Lower lobe of right lung (tissue), 2 donors: ENCODE measurements around the gene RHBG. TPM values are rescaled to one million over a fixed set of nuclear protein-coding genes. Genes with fewer than 3 reads are reported as not detected.
"Not testable (repeated sequence)": the region's sequence is repeated elsewhere in the genome, so short reads cannot be mapped to it uniquely, and the experiment has no call there.

Source experiments
- ATAC-seq, 2 donors: fragments of 200-7000 bp; cut with Tn5 transposase; one replicate each; pipeline ENCODE4 v1.9.1; 2020 to 2022; ENCODE audit warnings: mild to moderate bottlenecking in 2 of 2, moderate library complexity in 2 of 2
- DNase-seq: peaks from one replicate; pipeline ENCODE4 v3.0.0-alpha.2; 2020
- H3K27ac ChIP-seq: fragments of 200-600 bp; one replicate; pipeline ENCODE4 v1.8.0; 2022
- H3K27me3 ChIP-seq: fragments of 200-600 bp; one replicate; pipeline ENCODE4 v1.8.0; 2022; ENCODE audit warnings: low read depth
- H3K36me3 ChIP-seq: fragments of 200-600 bp; one replicate; pipeline ENCODE4 v1.8.0; 2022; ENCODE audit warnings: mild to moderate bottlenecking
- H3K4me1 ChIP-seq: fragments of 200-600 bp; one replicate; pipeline ENCODE4 v1.8.0; 2022
- H3K4me3 ChIP-seq: fragments of 200-600 bp; one replicate; pipeline ENCODE4 v1.8.0; 2022; ENCODE audit warnings: mild to moderate bottlenecking
- H3K9me3 ChIP-seq: fragments of 200-600 bp; one replicate; pipeline ENCODE4 v1.8.0; 2022
- intact Hi-C: fragments of 100-400 bp; cut with DNase I; formaldehyde crosslinking; loops from one replicate; pipeline ENCODE4 v1.11.0; 2022
- long read RNA-seq: library from polyadenylated mRNA; unstranded; transcript quantifications from one replicate; pipeline ENCODE4 v2.0.0, GENCODE V29; 2021
- total RNA-seq: library from RNA; stranded (reverse); fragmentation: NEBNext Ultra II Directional; extraction: Animal tissue kit (Norgen Biotek cat#: 25700); gene quantifications from one replicate; pipeline ENCODE4 v1.2.1, GENCODE V29; 2021
- TF ChIP-seq, protein P1 (sequence below): fragments of 200-600 bp; IDR thresholded peaks from one replicate; pipeline ENCODE4 v1.8.0; 2022; ENCODE audit warnings: antibody characterized with exemption, mild to moderate bottlenecking
- donor health status: DM: no; HTN: yes; CAD: no; lungs with severe emphysema.

The RHBG gene, protein sequence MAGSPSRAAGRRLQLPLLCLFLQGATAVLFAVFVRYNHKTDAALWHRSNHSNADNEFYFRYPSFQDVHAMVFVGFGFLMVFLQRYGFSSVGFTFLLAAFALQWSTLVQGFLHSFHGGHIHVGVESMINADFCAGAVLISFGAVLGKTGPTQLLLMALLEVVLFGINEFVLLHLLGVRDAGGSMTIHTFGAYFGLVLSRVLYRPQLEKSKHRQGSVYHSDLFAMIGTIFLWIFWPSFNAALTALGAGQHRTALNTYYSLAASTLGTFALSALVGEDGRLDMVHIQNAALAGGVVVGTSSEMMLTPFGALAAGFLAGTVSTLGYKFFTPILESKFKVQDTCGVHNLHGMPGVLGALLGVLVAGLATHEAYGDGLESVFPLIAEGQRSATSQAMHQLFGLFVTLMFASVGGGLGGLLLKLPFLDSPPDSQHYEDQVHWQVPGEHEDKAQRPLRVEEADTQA
- not detected for total RNA-seq
- long read RNA-seq = 0 reads

DNA sequence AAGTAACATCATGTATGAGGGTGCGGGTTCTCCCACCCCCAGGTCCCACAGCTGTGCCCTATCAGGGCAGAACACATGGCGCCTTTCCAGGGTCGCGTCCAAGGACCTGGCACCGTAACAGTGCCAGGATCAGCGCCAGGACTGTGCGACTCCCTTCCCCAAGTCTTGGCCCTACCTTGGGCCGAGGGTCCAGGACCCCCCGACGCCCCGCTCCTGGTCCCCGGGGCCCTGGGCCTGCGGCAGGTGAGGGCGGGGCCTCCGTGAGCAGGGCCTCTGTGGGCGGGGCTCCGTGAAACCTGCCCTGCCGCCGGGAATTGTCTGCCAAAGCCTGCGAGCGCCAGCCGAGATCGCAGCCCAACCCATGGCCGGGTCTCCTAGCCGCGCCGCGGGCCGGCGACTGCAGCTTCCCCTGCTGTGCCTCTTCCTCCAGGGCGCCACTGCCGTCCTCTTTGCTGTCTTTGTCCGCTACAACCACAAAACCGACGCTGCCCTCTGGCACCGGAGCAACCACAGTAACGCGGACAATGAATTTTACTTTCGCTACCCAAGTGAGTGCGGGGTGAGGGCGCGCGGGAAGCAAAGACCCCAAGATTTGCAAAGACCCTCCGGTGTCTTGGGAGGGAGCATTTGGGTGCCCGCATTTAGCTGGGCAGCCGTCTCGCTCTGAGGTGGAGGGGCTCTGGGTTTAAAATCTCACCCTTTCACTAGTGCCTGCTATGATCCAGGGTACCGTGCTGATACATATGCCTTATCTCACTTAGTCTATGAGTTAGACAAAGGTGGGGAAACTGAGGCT, at the start of gene RHBG:
TSS of gene RHBG (plus strand) at position 323 of the 796 bp plus-strand sequence. CDS start at position 362, 39 bp downstream.
- Histone ChIP-seq H3K27ac (no peak within 1 kb of the TSS), H3K27me3 (peaks cover 32% of the 10 kb centered on the region), H3K4me3 (peak within 1 kb of the TSS; percentile 53), H3K4me1 (no peaks in the 10 kb centered on the region), H3K9me3 (no peaks in the 10 kb centered on the region), H3K36me3 (no peaks in the 10 kb centered on the region)
- TF ChIP-seq, protein P1, sequence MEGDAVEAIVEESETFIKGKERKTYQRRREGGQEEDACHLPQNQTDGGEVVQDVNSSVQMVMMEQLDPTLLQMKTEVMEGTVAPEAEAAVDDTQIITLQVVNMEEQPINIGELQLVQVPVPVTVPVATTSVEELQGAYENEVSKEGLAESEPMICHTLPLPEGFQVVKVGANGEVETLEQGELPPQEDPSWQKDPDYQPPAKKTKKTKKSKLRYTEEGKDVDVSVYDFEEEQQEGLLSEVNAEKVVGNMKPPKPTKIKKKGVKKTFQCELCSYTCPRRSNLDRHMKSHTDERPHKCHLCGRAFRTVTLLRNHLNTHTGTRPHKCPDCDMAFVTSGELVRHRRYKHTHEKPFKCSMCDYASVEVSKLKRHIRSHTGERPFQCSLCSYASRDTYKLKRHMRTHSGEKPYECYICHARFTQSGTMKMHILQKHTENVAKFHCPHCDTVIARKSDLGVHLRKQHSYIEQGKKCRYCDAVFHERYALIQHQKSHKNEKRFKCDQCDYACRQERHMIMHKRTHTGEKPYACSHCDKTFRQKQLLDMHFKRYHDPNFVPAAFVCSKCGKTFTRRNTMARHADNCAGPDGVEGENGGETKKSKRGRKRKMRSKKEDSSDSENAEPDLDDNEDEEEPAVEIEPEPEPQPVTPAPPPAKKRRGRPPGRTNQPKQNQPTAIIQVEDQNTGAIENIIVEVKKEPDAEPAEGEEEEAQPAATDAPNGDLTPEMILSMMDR = no peak
- DNase-seq (peak; percentile 79), ATAC-seq (peak; percentile 82 to 93)
- intact Hi-C loops = no loop called here

GRCh38 chr1:156319664-156320063, 49.3 kb upstream of the RHBG start:
- Histone ChIP-seq H3K36me3 (peaks cover 100% of the 10 kb centered on the region), H3K9me3 (no peaks in the 10 kb centered on the region), H3K27me3 (no peaks in the 10 kb centered on the region), H3K4me3 (no peak overlapping the region), H3K27ac (no peak overlapping the region), H3K4me1 (no peaks in the 10 kb centered on the region)
- intact Hi-C loops = no loop called here
- no peak for ATAC-seq
- TF ChIP-seq, protein P1 = peak; percentile 43
- no peak for DNase-seq

DNA sequence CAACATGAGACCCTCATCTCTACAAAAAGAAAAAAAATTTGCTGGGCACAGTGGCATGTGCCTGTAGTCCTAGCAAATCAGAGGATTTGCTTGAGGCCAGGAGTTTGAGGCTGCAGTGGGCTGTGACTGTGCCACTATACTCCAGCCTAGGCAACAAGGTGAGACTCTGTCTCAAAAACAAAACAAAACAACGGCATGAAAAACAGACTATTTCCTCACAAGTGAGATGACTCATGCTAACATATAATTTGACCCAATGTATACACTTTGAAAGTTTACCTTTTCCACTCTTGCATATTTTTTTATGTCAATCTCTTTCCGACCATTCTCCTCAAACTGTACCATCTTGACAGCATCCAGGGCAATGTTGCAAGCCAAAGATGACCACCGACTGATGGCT, 48.5 kb upstream of the RHBG start:
- Histone ChIP-seq H3K36me3 (peaks cover 100% of the 10 kb centered on the region), H3K4me1 (no peaks in the 10 kb centered on the region), H3K27ac (no peak overlapping the region), H3K9me3 (no peaks in the 10 kb centered on the region), H3K4me3 (no peak overlapping the region), H3K27me3 (no peaks in the 10 kb centered on the region)
- DNase-seq (no peak), ATAC-seq (no peak)
- TF ChIP-seq, protein P1 = no peak
- intact Hi-C loops = no loop called here

DNA sequence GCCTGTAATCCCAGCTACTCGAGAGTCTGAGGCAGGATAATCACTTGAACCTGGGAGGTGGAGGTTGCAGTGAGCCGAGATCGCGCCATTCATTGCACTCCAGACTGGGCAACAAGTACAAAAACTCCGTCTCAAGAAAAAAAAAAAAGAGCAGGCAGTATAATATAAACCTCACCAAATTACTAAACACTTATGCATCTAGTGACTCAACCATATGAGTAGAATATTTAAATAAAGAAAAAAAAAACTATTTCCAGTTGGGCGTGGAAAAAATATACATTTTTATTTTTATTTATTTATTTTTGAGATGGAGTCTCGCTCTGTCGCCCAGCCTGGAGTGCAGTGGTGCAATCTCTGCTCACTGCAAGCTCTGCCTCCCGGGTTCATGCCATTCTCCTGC, 45.8 kb upstream of the RHBG start:
- DNase-seq, H3K27me3 ChIP-seq, H3K4me1 ChIP-seq, H3K9me3 ChIP-seq, H3K27ac ChIP-seq, ATAC-seq, intact Hi-C loops, H3K4me3 ChIP-seq: not testable (repeated sequence)
- peaks cover 84% of the 10 kb centered on the region for H3K36me3 ChIP-seq

DNA sequence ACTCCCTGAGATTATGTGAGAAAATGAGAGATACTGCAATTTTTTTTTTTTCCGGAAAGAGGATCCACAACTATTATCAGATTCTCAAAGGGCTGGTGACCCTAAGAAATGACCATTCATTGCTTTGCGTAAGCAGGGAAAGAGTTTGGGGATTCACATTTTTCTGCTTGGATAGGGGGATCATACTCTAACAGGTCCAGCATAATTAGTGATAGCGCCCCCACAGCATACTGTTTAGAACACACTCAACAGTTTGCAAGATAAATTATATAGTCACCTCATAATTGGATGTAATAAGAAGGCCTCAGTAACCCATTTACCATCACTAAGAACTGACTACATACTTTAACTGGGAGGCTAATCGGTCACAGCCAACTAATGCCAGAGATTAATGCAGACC, 32.8 kb upstream of the RHBG start:
- no peak for ATAC-seq
- no peak for DNase-seq
- H3K4me1 ChIP-seq = peaks cover 21% of the 10 kb centered on the region
- H3K9me3 ChIP-seq = no peaks in the 10 kb centered on the region
- intact Hi-C loops = no loop called here
- H3K27ac ChIP-seq = no peak overlapping the region
- H3K27me3 ChIP-seq = no peaks in the 10 kb centered on the region
- peaks cover 46% of the 10 kb centered on the region for H3K36me3 ChIP-seq
- peak overlapping the region; percentile 70 for H3K4me3 ChIP-seq
- TF ChIP-seq, protein P1 = no peak
